GM12878 (cell line): Measurements from ENCODE around the gene BTG2. TPM values are rescaled to one million over a fixed set of nuclear protein-coding genes. Genes with fewer than 3 reads are reported as not detected.
A peak's percentile ranks its signal among the peaks of the same experiment; 100 is the strongest.

Experiments used
- ASH2L ChIP-seq: fragments of 300-600, 200-600 bp; sonication (generic); IDR thresholded peaks from 2 replicates; pipeline ENCODE4 v1.6.1; 2017; ENCODE audit warnings: low read depth, mild to moderate bottlenecking, borderline replicate concordance
- ATF7 ChIP-seq: fragments of 450-650 bp; IDR thresholded peaks from 2 replicates; pipeline ENCODE4 v1.6.1; 2016; ENCODE audit warnings: low read depth, mild to moderate bottlenecking
- KAT2A ChIP-seq: conservative IDR thresholded peaks from 2 replicates; pipeline ENCODE4 v1.6.1; 2011; ENCODE audit warnings: low read depth, low read length; ENCODE audit not compliant: control insufficient read depth
- MEF2B ChIP-seq: fragments of 450-650 bp; IDR thresholded peaks from 2 replicates; pipeline ENCODE4 v1.6.1; 2018; ENCODE audit warnings: mild to moderate bottlenecking, moderate library complexity; ENCODE audit not compliant: partially characterized antibody, poor library complexity, severe bottlenecking
- NBN ChIP-seq: fragments of 450-650 bp; IDR thresholded peaks from 2 replicates; pipeline ENCODE4 v1.6.1; 2016
- NRF1 ChIP-seq: conservative IDR thresholded peaks from 2 replicates; pipeline ENCODE4 v1.6.1; 2011; ENCODE audit warnings: mild to moderate bottlenecking, low read depth, low read length, improper control_type of control experiment
- RFX5 ChIP-seq: IDR thresholded peaks from 2 replicates; pipeline ENCODE4 v1.6.1; 2011; ENCODE audit warnings: low read depth, low read length, improper control_type of control experiment
- SMAD5 ChIP-seq: IDR thresholded peaks from 2 replicates; pipeline ENCODE4 v1.6.1; 2016; ENCODE audit warnings: antibody characterized with exemption, low read depth
- SMARCA5 ChIP-seq: fragments of 450-650 bp; IDR thresholded peaks from 2 replicates; pipeline ENCODE4 v1.6.1; 2017; ENCODE audit warnings: mild to moderate bottlenecking
- STAT1 ChIP-seq: fragments of 450-650 bp; conservative IDR thresholded peaks from 2 replicates; pipeline ENCODE4 v1.6.1; 2014; ENCODE audit warnings: antibody characterized with exemption, mild to moderate bottlenecking
- SUZ12 ChIP-seq: fragments of 200-600 bp; sonication (generic); IDR thresholded peaks from one replicate; pipeline ENCODE4 v1.6.1; 2018; ENCODE audit warnings: antibody characterized with exemption, mild to moderate bottlenecking; ENCODE audit not compliant: unreplicated experiment
- TCF7 ChIP-seq: IDR thresholded peaks from 2 replicates; pipeline ENCODE4 v1.6.1; 2014; ENCODE audit warnings: antibody characterized with exemption, borderline replicate concordance
- WRNIP1 ChIP-seq: IDR thresholded peaks from 2 replicates; pipeline ENCODE4 v1.6.1; 2011; ENCODE audit warnings: low read depth, low read length, improper control_type of control experiment, borderline replicate concordance
- ZNF384 ChIP-seq: IDR thresholded peaks from 2 replicates; pipeline ENCODE4 v1.6.1; 2012; ENCODE audit warnings: low read depth, mild to moderate bottlenecking, low read length, improper control_type of control experiment, borderline replicate concordance
- polyA plus RNA-seq, 11 experiments: library from polyadenylated mRNA; depleted of rRNA in 4 of 11; unstranded in 6 of 11; stranded (reverse) in 5 of 11; fragments of >200 nt; fragmentation: Nextera tagmentation in 4 of 11; fragmentation: Illumina TruSeq in 1 of 11; extraction: Ambion mirVana in 4 of 11; extraction: Trizol in 1 of 11; gene quantifications; 1 replicate in 1 of 11; 2 replicates in 10 of 11; pipeline versions ENCODE4 v1.2.1 to v1.2.3, GENCODE V29; 2011 to 2016; ENCODE audit warnings: inconsistent platforms in 2 of 11, missing spikeins in 2 of 11, low read depth in 1 of 11
- total RNA-seq, 4 experiments: library from RNA; depleted of rRNA in 3 of 4; stranded (reverse); fragments of >200 nt in 3 of 4; fragmentation: Illumina TruSeq in 1 of 4; extraction: Trizol in 1 of 4; gene quantifications; 2 replicates each; pipeline versions ENCODE4 v1.2.1 to v1.2.3, GENCODE V29; 2013 to 2021
- TF ChIP-seq, protein P1 (sequence below): fragments of 150-350 bp; IDR thresholded peaks from 2 replicates; pipeline ENCODE4 v1.6.1; 2014; ENCODE audit warnings: mild to moderate bottlenecking, low read depth, low read length
- TF ChIP-seq, protein P2 (sequence below): IDR thresholded peaks from 2 replicates; pipeline ENCODE4 v1.6.1; 2011; ENCODE audit warnings: low read depth, low read length, improper control_type of control experiment, borderline replicate concordance
- TF ChIP-seq, protein P3 (sequence below): fragments of 450-650 bp; IDR thresholded peaks from 2 replicates; pipeline ENCODE4 v1.6.1; 2017; ENCODE audit warnings: borderline replicate concordance
- TF ChIP-seq, protein P4 (sequence below): fragments of 450-650 bp; formaldehyde crosslinking; IDR thresholded peaks from 2 replicates; pipeline ENCODE4 v1.4.0; 2022; ENCODE audit warnings: mild to moderate bottlenecking, moderate library complexity
- TF ChIP-seq, protein P5 (sequence below): IDR thresholded peaks from 2 replicates; pipeline ENCODE4 v1.6.1; 2012; ENCODE audit warnings: mild to moderate bottlenecking, low read depth, low read length

Gene BTG2
- total and polyA plus RNA-seq, 10 of the 15 experiments (the other 5 are each of a cell fraction or from before 2014, with no cell fraction given) = 23.3 to 160 (median 98.1) TPM

DNA sequence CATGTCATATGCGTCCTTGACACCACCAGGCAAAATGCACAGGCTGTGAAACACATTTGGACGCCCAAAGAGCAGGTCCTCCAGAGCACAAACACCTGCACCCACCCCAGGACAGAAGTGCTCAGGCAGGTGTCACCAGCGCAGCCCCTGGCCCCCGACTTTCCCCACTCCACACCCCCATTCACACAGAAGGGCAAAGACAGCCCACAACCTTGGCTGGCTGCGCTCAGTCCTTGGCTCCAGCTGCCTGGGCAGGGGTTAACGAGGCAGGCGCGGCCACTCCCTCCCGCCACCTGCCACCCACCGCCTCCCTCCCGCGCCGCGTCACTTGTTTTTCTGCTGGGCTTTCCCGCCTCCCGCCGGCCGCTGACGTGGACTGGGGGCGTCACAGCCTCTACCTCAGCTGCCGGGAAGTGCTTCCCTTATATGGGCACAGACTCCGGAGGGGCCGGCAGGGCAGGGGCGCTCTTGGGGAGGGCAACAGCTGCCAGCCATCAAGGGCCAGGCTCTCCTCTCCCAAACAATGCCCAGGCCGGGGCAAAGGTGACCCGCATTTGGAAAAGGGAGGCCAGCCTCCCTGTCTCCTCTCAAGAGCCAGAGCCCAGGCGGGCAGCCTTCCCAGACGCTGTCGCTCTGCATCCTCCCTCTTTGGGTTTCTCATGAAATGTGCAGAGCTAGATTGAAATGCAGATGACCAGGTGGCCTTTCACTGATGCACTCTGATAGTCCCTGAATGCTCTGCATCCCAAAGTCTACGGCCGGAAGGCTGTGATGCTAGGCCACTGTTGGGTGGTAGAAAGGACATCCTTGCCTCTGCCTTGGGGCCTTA, 14.8 kb upstream of the BTG2 start (continued):
- TF ChIP-seq, protein P1, sequence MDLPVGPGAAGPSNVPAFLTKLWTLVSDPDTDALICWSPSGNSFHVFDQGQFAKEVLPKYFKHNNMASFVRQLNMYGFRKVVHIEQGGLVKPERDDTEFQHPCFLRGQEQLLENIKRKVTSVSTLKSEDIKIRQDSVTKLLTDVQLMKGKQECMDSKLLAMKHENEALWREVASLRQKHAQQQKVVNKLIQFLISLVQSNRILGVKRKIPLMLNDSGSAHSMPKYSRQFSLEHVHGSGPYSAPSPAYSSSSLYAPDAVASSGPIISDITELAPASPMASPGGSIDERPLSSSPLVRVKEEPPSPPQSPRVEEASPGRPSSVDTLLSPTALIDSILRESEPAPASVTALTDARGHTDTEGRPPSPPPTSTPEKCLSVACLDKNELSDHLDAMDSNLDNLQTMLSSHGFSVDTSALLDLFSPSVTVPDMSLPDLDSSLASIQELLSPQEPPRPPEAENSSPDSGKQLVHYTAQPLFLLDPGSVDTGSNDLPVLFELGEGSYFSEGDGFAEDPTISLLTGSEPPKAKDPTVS = no peak
- TF ChIP-seq, protein P2, sequence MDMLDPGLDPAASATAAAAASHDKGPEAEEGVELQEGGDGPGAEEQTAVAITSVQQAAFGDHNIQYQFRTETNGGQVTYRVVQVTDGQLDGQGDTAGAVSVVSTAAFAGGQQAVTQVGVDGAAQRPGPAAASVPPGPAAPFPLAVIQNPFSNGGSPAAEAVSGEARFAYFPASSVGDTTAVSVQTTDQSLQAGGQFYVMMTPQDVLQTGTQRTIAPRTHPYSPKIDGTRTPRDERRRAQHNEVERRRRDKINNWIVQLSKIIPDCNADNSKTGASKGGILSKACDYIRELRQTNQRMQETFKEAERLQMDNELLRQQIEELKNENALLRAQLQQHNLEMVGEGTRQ = no peak; the same call in 1 of the 2 replicates
- TF ChIP-seq NRF1 = no peak
- peak; percentile 61 for TF ChIP-seq ATF7
- no peak for TF ChIP-seq TCF7
- TF ChIP-seq WRNIP1 = no peak
- TF ChIP-seq ZNF384 = no peak
- TF ChIP-seq MEF2B = peak; percentile 8
- no peak for TF ChIP-seq STAT1
- TF ChIP-seq NBN = no peak
- TF ChIP-seq, protein P3, sequence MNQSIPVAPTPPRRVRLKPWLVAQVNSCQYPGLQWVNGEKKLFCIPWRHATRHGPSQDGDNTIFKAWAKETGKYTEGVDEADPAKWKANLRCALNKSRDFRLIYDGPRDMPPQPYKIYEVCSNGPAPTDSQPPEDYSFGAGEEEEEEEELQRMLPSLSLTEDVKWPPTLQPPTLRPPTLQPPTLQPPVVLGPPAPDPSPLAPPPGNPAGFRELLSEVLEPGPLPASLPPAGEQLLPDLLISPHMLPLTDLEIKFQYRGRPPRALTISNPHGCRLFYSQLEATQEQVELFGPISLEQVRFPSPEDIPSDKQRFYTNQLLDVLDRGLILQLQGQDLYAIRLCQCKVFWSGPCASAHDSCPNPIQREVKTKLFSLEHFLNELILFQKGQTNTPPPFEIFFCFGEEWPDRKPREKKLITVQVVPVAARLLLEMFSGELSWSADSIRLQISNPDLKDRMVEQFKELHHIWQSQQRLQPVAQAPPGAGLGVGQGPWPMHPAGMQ = no peak
- TF ChIP-seq SMARCA5 = peak; percentile 69; the same call in 1 of the 2 replicates
- TF ChIP-seq KAT2A = no peak
- TF ChIP-seq RFX5 = peak; percentile 80
- TF ChIP-seq, protein P4, sequence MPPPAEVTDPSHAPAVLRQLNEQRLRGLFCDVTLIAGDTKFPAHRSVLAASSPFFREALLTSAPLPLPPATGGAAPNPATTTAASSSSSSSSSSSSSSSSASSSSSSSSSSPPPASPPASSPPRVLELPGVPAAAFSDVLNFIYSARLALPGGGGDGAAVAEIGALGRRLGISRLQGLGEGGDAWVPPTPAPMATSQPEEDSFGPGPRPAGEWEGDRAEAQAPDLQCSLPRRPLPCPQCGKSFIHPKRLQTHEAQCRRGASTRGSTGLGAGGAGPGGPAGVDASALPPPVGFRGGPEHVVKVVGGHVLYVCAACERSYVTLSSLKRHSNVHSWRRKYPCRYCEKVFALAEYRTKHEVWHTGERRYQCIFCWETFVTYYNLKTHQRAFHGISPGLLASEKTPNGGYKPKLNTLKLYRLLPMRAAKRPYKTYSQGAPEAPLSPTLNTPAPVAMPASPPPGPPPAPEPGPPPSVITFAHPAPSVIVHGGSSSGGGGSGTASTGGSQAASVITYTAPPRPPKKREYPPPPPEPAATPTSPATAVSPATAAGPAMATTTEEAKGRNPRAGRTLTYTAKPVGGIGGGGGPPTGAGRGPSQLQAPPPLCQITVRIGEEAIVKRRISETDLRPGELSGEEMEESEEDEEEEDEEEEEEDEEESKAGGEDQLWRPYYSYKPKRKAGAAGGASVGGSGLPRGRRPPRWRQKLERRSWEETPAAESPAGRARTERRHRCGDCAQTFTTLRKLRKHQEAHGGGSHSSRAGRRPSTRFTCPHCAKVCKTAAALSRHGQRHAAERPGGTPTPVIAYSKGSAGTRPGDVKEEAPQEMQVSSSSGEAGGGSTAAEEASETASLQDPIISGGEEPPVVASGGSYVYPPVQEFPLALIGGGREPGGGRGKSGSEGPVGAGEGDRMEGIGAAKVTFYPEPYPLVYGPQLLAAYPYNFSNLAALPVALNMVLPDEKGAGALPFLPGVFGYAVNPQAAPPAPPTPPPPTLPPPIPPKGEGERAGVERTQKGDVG = no peak
- TF ChIP-seq ASH2L = no peak
- peak; percentile 92 for TF ChIP-seq SMAD5
- TF ChIP-seq, protein P5, sequence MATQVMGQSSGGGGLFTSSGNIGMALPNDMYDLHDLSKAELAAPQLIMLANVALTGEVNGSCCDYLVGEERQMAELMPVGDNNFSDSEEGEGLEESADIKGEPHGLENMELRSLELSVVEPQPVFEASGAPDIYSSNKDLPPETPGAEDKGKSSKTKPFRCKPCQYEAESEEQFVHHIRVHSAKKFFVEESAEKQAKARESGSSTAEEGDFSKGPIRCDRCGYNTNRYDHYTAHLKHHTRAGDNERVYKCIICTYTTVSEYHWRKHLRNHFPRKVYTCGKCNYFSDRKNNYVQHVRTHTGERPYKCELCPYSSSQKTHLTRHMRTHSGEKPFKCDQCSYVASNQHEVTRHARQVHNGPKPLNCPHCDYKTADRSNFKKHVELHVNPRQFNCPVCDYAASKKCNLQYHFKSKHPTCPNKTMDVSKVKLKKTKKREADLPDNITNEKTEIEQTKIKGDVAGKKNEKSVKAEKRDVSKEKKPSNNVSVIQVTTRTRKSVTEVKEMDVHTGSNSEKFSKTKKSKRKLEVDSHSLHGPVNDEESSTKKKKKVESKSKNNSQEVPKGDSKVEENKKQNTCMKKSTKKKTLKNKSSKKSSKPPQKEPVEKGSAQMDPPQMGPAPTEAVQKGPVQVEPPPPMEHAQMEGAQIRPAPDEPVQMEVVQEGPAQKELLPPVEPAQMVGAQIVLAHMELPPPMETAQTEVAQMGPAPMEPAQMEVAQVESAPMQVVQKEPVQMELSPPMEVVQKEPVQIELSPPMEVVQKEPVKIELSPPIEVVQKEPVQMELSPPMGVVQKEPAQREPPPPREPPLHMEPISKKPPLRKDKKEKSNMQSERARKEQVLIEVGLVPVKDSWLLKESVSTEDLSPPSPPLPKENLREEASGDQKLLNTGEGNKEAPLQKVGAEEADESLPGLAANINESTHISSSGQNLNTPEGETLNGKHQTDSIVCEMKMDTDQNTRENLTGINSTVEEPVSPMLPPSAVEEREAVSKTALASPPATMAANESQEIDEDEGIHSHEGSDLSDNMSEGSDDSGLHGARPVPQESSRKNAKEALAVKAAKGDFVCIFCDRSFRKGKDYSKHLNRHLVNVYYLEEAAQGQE = no peak
- no peak for TF ChIP-seq SUZ12
